Measurements from ENCODE around the gene PLAU. TPM values are rescaled to one million over a fixed set of nuclear protein-coding genes. Genes with fewer than 3 reads are reported as not detected.

PLAU gene
- total RNA-seq, 2 donors from 2014 or later, result 7.1 to 11.0 TPM

DNA sequence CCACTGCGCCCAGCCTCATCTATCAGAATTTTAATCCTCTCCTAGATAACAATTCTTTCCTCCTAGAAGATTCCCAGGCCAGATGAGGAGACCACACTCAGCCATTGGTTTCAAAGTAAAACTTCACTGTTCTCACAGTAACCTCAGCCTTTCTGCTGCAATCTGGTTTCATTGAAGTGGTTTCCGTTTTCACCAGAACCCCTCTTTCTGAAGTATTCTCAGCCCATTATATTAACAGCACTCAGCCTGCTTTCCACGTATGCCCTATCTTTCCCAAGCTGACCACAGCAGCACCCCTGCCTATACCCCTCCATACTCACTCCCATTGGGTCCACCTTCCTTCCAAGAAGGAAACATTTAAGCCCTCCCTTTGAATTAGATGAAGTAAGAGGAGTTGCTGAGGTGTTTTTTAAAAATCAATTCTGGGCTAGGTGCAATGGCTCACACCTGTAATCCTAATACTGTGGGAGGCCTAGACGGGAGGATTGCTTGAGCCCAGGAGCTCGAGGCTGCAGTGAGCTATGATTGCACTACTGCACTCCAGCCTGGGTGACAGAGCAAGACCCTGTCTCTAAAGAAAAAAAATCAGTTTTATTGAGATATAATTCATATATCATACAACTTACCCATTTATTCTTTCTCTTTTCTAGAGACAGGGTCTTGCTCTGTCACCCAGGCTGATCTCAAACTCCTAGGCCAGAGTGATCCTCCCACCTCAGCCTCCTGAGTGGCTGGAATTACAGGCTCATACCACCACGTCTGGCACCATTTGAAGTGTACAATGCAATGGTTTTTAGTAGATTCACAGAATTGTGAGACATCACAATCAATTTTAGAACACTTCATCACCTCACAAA, 11.3 kb downstream of the PLAU start:
- intact Hi-C loops (cut with DNase I), result no loop called here
- WGBS, result 96% methylated on average over 6 of the region's 6 CpGs
- no peaks in the 10 kb centered on the region for H3K9me3 ChIP-seq
- no peak overlapping the region for H3K4me3 ChIP-seq
- TF ChIP-seq POLR2AphosphoS5 (IDR thresholded peaks at IDR 0.05) (no peak), POLR2A (IDR thresholded peaks at IDR 0.05) (no peak)
- TF ChIP-seq, protein P1, sequence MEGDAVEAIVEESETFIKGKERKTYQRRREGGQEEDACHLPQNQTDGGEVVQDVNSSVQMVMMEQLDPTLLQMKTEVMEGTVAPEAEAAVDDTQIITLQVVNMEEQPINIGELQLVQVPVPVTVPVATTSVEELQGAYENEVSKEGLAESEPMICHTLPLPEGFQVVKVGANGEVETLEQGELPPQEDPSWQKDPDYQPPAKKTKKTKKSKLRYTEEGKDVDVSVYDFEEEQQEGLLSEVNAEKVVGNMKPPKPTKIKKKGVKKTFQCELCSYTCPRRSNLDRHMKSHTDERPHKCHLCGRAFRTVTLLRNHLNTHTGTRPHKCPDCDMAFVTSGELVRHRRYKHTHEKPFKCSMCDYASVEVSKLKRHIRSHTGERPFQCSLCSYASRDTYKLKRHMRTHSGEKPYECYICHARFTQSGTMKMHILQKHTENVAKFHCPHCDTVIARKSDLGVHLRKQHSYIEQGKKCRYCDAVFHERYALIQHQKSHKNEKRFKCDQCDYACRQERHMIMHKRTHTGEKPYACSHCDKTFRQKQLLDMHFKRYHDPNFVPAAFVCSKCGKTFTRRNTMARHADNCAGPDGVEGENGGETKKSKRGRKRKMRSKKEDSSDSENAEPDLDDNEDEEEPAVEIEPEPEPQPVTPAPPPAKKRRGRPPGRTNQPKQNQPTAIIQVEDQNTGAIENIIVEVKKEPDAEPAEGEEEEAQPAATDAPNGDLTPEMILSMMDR (IDR thresholded peaks at IDR 0.05), result no peak
- DNase-seq (ENCODE audit: low spot score), result no peak
- no peak overlapping the region for H3K27ac ChIP-seq
- no peaks in the 10 kb centered on the region for H3K36me3 ChIP-seq
- no peaks in the 10 kb centered on the region for H3K27me3 ChIP-seq (replicated peaks; ENCODE audit: insufficient read depth)
- H3K4me1 ChIP-seq (replicated peaks), result no peaks in the 10 kb centered on the region

DNA sequence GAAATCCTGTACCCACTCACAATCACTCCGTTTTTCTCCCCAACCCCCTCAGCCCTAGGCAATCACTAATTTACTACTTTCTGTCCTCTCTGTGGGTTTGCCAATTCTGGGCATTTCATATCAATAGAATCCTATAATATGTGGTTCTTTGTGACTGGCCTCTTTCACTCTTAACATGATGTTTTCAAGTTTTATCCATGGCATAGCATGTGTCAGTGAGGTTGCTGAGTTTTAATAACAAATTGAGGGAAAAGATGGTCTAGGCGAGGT, 11.9 kb downstream of the PLAU start:
- Histone ChIP-seq H3K27me3 (replicated peaks; ENCODE audit: insufficient read depth) (no peaks in the 10 kb centered on the region), H3K36me3 (no peaks in the 10 kb centered on the region), H3K27ac (no peak overlapping the region), H3K4me1 (replicated peaks) (no peaks in the 10 kb centered on the region), H3K9me3 (no peaks in the 10 kb centered on the region), H3K4me3 (no peak overlapping the region)
- no peak for DNase-seq (ENCODE audit: low spot score)
- WGBS, result 76% methylated on average over 2 of the region's 2 CpGs
- TF ChIP-seq POLR2A (IDR thresholded peaks at IDR 0.05), result no peak
- TF ChIP-seq, protein P1 (IDR thresholded peaks at IDR 0.05), result no peak
- no peak for TF ChIP-seq POLR2AphosphoS5 (IDR thresholded peaks at IDR 0.05)
- intact Hi-C loops (cut with DNase I), result no loop called here

DNA sequence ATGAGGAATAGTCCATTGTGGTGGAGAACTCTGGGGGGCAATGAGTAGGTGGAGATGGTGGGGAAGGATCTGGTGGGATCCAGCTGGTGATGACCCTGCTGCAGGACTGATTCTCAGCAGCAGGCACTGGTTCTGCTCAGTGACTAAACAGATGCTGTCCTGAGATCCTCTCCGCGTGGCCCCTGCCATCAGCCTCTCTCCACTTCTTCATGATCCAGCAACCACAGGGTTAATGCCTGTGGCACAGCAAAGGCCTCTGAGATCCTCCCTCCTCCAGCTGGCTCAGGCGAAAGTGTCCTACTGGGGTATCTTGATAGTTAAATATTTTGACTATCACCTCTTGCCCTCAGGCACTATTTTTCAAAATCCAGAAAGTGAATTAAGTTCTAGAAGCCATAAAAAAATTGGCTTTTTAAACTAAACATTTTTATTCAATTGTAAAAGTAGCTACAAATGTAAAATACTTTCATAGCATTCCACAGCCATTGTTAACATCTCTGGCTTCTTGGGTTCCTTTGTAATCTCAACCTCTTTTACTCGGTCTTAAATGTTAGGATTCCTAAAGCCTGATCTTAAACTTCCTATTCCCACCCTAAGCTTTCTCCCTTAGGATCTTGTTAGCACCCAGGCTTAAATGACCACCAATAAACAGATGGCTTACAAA, 13.1 kb downstream of the PLAU start:
- intact Hi-C loops (cut with DNase I), result no loop called here
- Histone ChIP-seq H3K36me3 (no peaks in the 10 kb centered on the region), H3K4me3 (no peak overlapping the region), H3K9me3 (no peaks in the 10 kb centered on the region), H3K27me3 (replicated peaks; ENCODE audit: insufficient read depth) (no peaks in the 10 kb centered on the region), H3K27ac (no peak overlapping the region), H3K4me1 (replicated peaks) (no peaks in the 10 kb centered on the region)
- TF ChIP-seq POLR2AphosphoS5 (IDR thresholded peaks at IDR 0.05) (no peak), POLR2A (IDR thresholded peaks at IDR 0.05) (no peak)
- TF ChIP-seq, protein P1 (IDR thresholded peaks at IDR 0.05), result no peak
- WGBS, result 39% methylated on average over 4 of the region's 4 CpGs
- no peak for DNase-seq (ENCODE audit: low spot score)

DNA sequence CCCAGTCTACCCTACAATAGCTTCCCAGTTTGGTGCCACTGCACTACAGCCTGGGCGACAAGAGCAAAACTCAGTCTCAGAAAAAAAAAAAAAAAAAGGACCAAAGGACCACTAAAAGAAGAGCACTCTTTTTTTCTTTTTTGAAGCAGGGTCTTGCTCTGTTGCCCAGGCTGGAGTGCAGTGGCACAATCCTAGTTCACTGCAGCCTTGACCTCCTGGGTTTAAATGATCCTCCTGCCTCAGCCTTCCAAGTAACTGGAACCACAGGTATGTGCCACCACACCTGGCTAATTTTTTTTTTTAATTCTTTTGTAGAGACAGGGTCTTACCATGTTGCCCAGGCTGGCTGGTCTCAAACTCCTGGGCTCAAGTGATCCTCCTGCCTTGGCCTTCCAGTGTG, 14.0 kb downstream of the PLAU start:
- H3K36me3 ChIP-seq, result no peaks in the 10 kb centered on the region
- 100% methylated on average over 1 of the region's 1 CpG for WGBS
- intact Hi-C loops (cut with DNase I), result no loop called here
- no peak overlapping the region for H3K4me3 ChIP-seq
- no peak for DNase-seq (ENCODE audit: low spot score)
- no peaks in the 10 kb centered on the region for H3K27me3 ChIP-seq (replicated peaks; ENCODE audit: insufficient read depth)
- H3K27ac ChIP-seq, result no peak overlapping the region
- TF ChIP-seq, protein P1 (IDR thresholded peaks at IDR 0.05), result no peak
- TF ChIP-seq POLR2AphosphoS5 (IDR thresholded peaks at IDR 0.05) (no peak), POLR2A (IDR thresholded peaks at IDR 0.05) (no peak)
- no peaks in the 10 kb centered on the region for H3K4me1 ChIP-seq (replicated peaks)
- H3K9me3 ChIP-seq, result no peaks in the 10 kb centered on the region

DNA sequence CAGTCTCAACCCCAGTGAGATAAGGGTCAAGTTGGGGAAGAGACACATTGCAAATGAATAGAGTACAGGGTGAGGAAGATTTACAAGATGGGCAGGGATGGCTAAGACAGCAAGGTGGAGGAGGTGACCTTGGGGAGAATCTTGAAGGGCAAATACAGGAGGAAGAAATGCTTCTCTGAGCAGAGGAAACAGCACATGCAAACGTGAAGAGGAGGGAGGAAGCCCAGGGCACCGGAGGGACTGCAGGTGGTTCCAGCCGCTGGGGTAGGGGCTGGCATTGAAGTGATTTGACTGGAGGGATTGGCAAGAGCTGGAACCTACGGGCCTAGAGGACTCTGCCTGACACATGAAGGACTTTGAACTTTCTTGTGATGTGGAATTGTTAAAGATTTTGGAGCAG, 14.6 kb downstream of the PLAU start:
- no peaks in the 10 kb centered on the region for H3K9me3 ChIP-seq
- TF ChIP-seq POLR2AphosphoS5 (IDR thresholded peaks at IDR 0.05), result no peak
- TF ChIP-seq, protein P1 (IDR thresholded peaks at IDR 0.05), result no peak
- TF ChIP-seq POLR2A (IDR thresholded peaks at IDR 0.05), result no peak
- no peaks in the 10 kb centered on the region for H3K4me1 ChIP-seq (replicated peaks)
- 50% methylated on average over 4 of the region's 4 CpGs for whole genome bisulfite sequencing
- H3K36me3 ChIP-seq, result no peaks in the 10 kb centered on the region
- no peak overlapping the region for H3K4me3 ChIP-seq
- no peak for DNase-seq (ENCODE audit: low spot score)
- H3K27me3 ChIP-seq (replicated peaks; ENCODE audit: insufficient read depth), result no peaks in the 10 kb centered on the region
- H3K27ac ChIP-seq, result no peak overlapping the region
- intact Hi-C loops (cut with DNase I), result no loop called here
